H9 (cell line): ENCODE results near the gene ACOT7. TPM values are rescaled to one million over a fixed set of nuclear protein-coding genes. Genes with fewer than 3 reads are reported as not detected.

Experiments used
- DNase-seq: peaks from one replicate; pipeline ENCODE4 v3.0.0-alpha.2; 2017
- H2AFZ ChIP-seq: one replicate; pipeline ENCODE4 v1.6.1; 2013; ENCODE audit warnings: mild to moderate bottlenecking, low read length, control low read depth, moderate library complexity
- H2AK5ac ChIP-seq: 2 replicates; pipeline ENCODE4 v1.6.1; 2013; ENCODE audit warnings: low read length, control low read depth, mixed read lengths; ENCODE audit not compliant: insufficient read length
- H2BK120ac ChIP-seq: one replicate; pipeline ENCODE4 v1.6.1; 2013; ENCODE audit warnings: low read depth, mild to moderate bottlenecking, low read length, control low read depth, inconsistent platforms; ENCODE audit not compliant: poor library complexity, severe bottlenecking
- H2BK12ac ChIP-seq: 2 replicates; pipeline ENCODE4 v1.6.1; 2013; ENCODE audit warnings: low read length, control low read depth, mixed read lengths, low read depth; ENCODE audit not compliant: insufficient read length
- H2BK15ac ChIP-seq: 2 replicates; pipeline ENCODE4 v1.6.1; 2013; ENCODE audit warnings: low read depth, low read length, control low read depth
- H2BK20ac ChIP-seq: one replicate; pipeline ENCODE4 v1.6.1; 2013; ENCODE audit warnings: low read depth, mild to moderate bottlenecking, low read length, control low read depth, inconsistent platforms; ENCODE audit not compliant: poor library complexity, severe bottlenecking
- H2BK5ac ChIP-seq: 2 replicates; pipeline ENCODE4 v1.6.1; 2013; ENCODE audit warnings: low read length, control low read depth, mixed read lengths; ENCODE audit not compliant: insufficient read length
- H3K14ac ChIP-seq: 2 replicates; pipeline ENCODE4 v1.6.1; 2013; ENCODE audit warnings: low read length, control low read depth; ENCODE audit not compliant: insufficient read depth
- H3K18ac ChIP-seq: 2 replicates; pipeline ENCODE4 v1.6.1; 2013; ENCODE audit warnings: low read depth, mild to moderate bottlenecking, mixed read lengths, low read length, control low read depth; ENCODE audit not compliant: insufficient read length
- H3K23ac ChIP-seq: 2 replicates; pipeline ENCODE4 v1.6.1; 2013; ENCODE audit warnings: low read length, control low read depth, mixed read lengths, low read depth; ENCODE audit not compliant: insufficient read length
- H3K23me2 ChIP-seq: 2 replicates; pipeline ENCODE4 v1.6.1; 2013; ENCODE audit warnings: low read depth, mild to moderate bottlenecking, mixed read lengths, low read length, control low read depth; ENCODE audit not compliant: insufficient read length, poor library complexity, severe bottlenecking
- H3K27ac ChIP-seq: 2 replicates; pipeline ENCODE4 v1.5.1; 2013; ENCODE audit warnings: low read length, control low read depth, mixed read lengths, low read depth; ENCODE audit not compliant: insufficient read length
- H3K27me3 ChIP-seq: 2 replicates; pipeline ENCODE4 v1.6.1; 2013; ENCODE audit warnings: low read length, control low read depth, inconsistent platforms; ENCODE audit not compliant: insufficient read depth
- H3K4ac ChIP-seq: 2 replicates; pipeline ENCODE4 v1.6.1; 2013; ENCODE audit warnings: low read depth, mild to moderate bottlenecking, control low read depth, inconsistent platforms, low read length, moderate library complexity
- H3K4me1 ChIP-seq: 2 replicates; pipeline ENCODE4 v1.6.1; 2013; ENCODE audit warnings: low read length, control low read depth, inconsistent platforms; ENCODE audit not compliant: insufficient read depth
- H3K4me2 ChIP-seq: 2 replicates; pipeline ENCODE4 v1.6.1; 2013; ENCODE audit warnings: low read length, control low read depth, mixed read lengths; ENCODE audit not compliant: insufficient read length, insufficient read depth
- H3K56ac ChIP-seq: 2 replicates; pipeline ENCODE4 v1.6.1; 2013; ENCODE audit warnings: low read depth, mild to moderate bottlenecking, mixed read lengths, low read length, control low read depth; ENCODE audit not compliant: insufficient read length
- H3K79me1 ChIP-seq: 2 replicates; pipeline ENCODE4 v1.6.1; 2013; ENCODE audit warnings: low read depth, mild to moderate bottlenecking, moderate library complexity, low read length, control low read depth, inconsistent platforms; ENCODE audit not compliant: insufficient read depth, poor library complexity, severe bottlenecking
- H3K79me2 ChIP-seq: 2 replicates; pipeline ENCODE4 v1.6.1; 2013; ENCODE audit warnings: low read length, control low read depth, inconsistent platforms; ENCODE audit not compliant: insufficient read depth
- H3K9ac ChIP-seq: 2 replicates; pipeline ENCODE4 v1.6.1; 2013; ENCODE audit warnings: low read length, control low read depth, mixed read lengths; ENCODE audit not compliant: insufficient read length; ENCODE audit errors: extremely low read depth
- H3K9me3 ChIP-seq: one replicate; pipeline ENCODE4 v1.6.1; 2013; ENCODE audit warnings: low read depth, low read length, inconsistent platforms; ENCODE audit not compliant: control insufficient read depth
- H3T11ph ChIP-seq: one replicate; pipeline ENCODE4 v1.6.1; 2013; ENCODE audit warnings: mild to moderate bottlenecking, low read length, control low read depth, inconsistent platforms
- H4K20me1 ChIP-seq: one replicate; pipeline ENCODE4 v1.6.1; 2013; ENCODE audit not compliant: control insufficient read depth, insufficient read length, insufficient read depth
- H4K5ac ChIP-seq: 2 replicates; pipeline ENCODE4 v1.6.1; 2013; ENCODE audit warnings: low read depth, mild to moderate bottlenecking, mixed read lengths, low read length, control low read depth; ENCODE audit not compliant: insufficient read length
- H4K8ac ChIP-seq: replicated peaks from 2 replicates; pipeline ENCODE4 v1.6.1; 2013; ENCODE audit warnings: low read length, control low read depth, mixed read lengths, low read depth; ENCODE audit not compliant: insufficient read length
- H4K91ac ChIP-seq: 2 replicates; pipeline ENCODE4 v1.6.1; 2013; ENCODE audit warnings: low read depth, mild to moderate bottlenecking, moderate library complexity, mixed read lengths, low read length, control low read depth; ENCODE audit not compliant: insufficient read length
- H3K27ac Mint-ChIP-seq, 3 experiments: 2 replicates in 2 of 3; 3 replicates in 1 of 3; pipeline ENCODE4 v1.8.0; 2020 to 2021; ENCODE audit warnings: mixed read lengths in 3 of 3, mild to moderate bottlenecking in 1 of 3, moderate library complexity in 1 of 3
- H3K27me3 Mint-ChIP-seq: 2 replicates; pipeline ENCODE4 v1.8.0; 2021; ENCODE audit warnings: low read depth, mild to moderate bottlenecking, moderate library complexity, mixed read lengths
- H3K36me3 Mint-ChIP-seq, 3 experiments: 2 replicates in 2 of 3; 3 replicates in 1 of 3; pipeline ENCODE4 v1.8.0; 2020 to 2021; ENCODE audit warnings: low read depth in 3 of 3, mixed read lengths in 3 of 3; ENCODE audit not compliant: insufficient read depth in 1 of 3
- H3K4me1 Mint-ChIP-seq, 2 experiments: 2 replicates each; pipeline ENCODE4 v1.8.0; 2020; ENCODE audit warnings: mixed read lengths in 2 of 2
- H3K4me3 Mint-ChIP-seq, 2 experiments: 2 replicates in 1 of 2; 3 replicates in 1 of 2; pipeline ENCODE4 v1.8.0; 2020 to 2021; ENCODE audit warnings: mild to moderate bottlenecking in 2 of 2, mixed read lengths in 2 of 2, moderate library complexity in 1 of 2
- H3K9me3 Mint-ChIP-seq, 2 experiments: 2 replicates in 1 of 2; 3 replicates in 1 of 2; pipeline ENCODE4 v1.8.0; 2020; ENCODE audit warnings: mild to moderate bottlenecking in 2 of 2, mixed read lengths in 2 of 2, moderate library complexity in 1 of 2
- WGBS: extraction: QIAGEN DNeasy Blood & Tissue Kit; methylation state at CpG from one replicate; pipeline ENCODE4 v1.1.7; 2013; ENCODE audit warnings: missing lambda C conversion rate, low lambda C conversion rate, mixed read lengths; ENCODE audit not compliant: insufficient read length; ENCODE audit errors: extremely low coverage; 5-methylcytosine and 5-hydroxymethylcytosine counted together
- total RNA-seq: library from RNA; stranded (reverse); gene quantifications from 2 replicates; pipeline ENCODE4 v1.2.1, GENCODE V29; 2021
- TF ChIP-seq, protein P1 (sequence below): fragments of 200-600 bp; sonication (generic); conservative IDR thresholded peaks from 3 replicates; pipeline ENCODE4 v1.8.0; 2021; ENCODE audit warnings: antibody characterized with exemption, mild to moderate bottlenecking

ACOT7 gene
- total RNA-seq, 1 experiment from 2014 or later: 87.4 TPM

DNA sequence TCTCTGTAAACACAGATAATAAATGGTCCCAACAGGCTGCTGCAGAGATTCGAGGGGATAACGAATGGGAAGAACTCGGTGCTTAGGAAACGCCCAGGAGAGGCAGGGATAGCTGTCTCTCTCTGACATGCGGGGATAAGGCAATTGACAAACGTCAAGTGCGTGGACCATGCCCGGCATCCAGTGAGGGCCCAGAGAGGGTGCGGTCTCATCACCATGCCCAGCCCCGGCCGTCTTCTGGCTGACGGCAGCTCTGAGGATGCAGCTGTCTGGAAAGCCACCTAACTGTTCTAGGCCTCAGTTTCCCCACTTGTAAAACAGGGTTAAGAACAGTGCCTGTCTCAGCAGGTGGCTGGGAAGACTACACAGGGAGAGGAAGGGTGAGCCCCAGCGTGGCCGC lies 48.1 kb downstream of the ACOT7 start:
- no peaks in the 10 kb centered on the region for H3K9me3 ChIP-seq
- Mint-ChIP-seq H3K36me3 (peaks cover 9 to 23% (median 11%) of the 10 kb centered on the region in 3 experiments; a peak in 6 of 7 replicates), H3K27me3 (no peaks in the 10 kb centered on the region), H3K27ac (no peak overlapping the region), H3K9me3 (no peaks in the 10 kb centered on the region), H3K4me3 (peak overlapping the region in 1 of 2 experiments; percentile 20; a peak in 1 of 5 replicates), H3K4me1 (peaks cover 10 to 20% of the 10 kb centered on the region in 2 experiments)
- no peak overlapping the region for H3K27ac ChIP-seq
- no peaks in the 10 kb centered on the region for H3K23me2 ChIP-seq
- H3K4ac ChIP-seq: no peak overlapping the region
- no peak overlapping the region for H2BK5ac ChIP-seq
- H2BK120ac ChIP-seq: no peak overlapping the region
- no peak overlapping the region for H3K23ac ChIP-seq
- no peak overlapping the region for H3T11ph ChIP-seq
- no peak overlapping the region for H2BK15ac ChIP-seq
- no CpG with 5 or more reads among the region's 14 CpGs for WGBS
- H4K91ac ChIP-seq: no peak overlapping the region
- H4K8ac ChIP-seq: no peak overlapping the region
- no peaks in the 10 kb centered on the region for H3K4me1 ChIP-seq
- H2BK20ac ChIP-seq: no peak overlapping the region
- no peaks in the 10 kb centered on the region for H3K79me1 ChIP-seq
- H3K14ac ChIP-seq: no peak overlapping the region; the same call in 1 of the 2 replicates
- no peak overlapping the region for H3K9ac ChIP-seq
- H2AFZ ChIP-seq: no peak overlapping the region
- no peak overlapping the region for H4K5ac ChIP-seq
- no peak for DNase-seq
- H3K79me2 ChIP-seq: no peaks in the 10 kb centered on the region
- no peak overlapping the region for H3K56ac ChIP-seq
- no peak overlapping the region for H3K18ac ChIP-seq
- H3K4me2 ChIP-seq: no peak overlapping the region
- no peak overlapping the region for H2AK5ac ChIP-seq
- H4K20me1 ChIP-seq: no peaks in the 10 kb centered on the region
- no peaks in the 10 kb centered on the region for H3K27me3 ChIP-seq
- TF ChIP-seq, protein P1, sequence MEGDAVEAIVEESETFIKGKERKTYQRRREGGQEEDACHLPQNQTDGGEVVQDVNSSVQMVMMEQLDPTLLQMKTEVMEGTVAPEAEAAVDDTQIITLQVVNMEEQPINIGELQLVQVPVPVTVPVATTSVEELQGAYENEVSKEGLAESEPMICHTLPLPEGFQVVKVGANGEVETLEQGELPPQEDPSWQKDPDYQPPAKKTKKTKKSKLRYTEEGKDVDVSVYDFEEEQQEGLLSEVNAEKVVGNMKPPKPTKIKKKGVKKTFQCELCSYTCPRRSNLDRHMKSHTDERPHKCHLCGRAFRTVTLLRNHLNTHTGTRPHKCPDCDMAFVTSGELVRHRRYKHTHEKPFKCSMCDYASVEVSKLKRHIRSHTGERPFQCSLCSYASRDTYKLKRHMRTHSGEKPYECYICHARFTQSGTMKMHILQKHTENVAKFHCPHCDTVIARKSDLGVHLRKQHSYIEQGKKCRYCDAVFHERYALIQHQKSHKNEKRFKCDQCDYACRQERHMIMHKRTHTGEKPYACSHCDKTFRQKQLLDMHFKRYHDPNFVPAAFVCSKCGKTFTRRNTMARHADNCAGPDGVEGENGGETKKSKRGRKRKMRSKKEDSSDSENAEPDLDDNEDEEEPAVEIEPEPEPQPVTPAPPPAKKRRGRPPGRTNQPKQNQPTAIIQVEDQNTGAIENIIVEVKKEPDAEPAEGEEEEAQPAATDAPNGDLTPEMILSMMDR: no peak
- H2BK12ac ChIP-seq: no peak overlapping the region
